ENCODE data around the gene SLC51B. TPM values are rescaled to one million over a fixed set of nuclear protein-coding genes. Genes with fewer than 3 reads are reported as not detected.
"Not testable (repeated sequence)": the region's sequence is repeated elsewhere in the genome, so short reads cannot be mapped to it uniquely, and the experiment has no call there.

The SLC51B gene
- total RNA-seq, 2 donors from 2014 or later: not detected

DNA sequence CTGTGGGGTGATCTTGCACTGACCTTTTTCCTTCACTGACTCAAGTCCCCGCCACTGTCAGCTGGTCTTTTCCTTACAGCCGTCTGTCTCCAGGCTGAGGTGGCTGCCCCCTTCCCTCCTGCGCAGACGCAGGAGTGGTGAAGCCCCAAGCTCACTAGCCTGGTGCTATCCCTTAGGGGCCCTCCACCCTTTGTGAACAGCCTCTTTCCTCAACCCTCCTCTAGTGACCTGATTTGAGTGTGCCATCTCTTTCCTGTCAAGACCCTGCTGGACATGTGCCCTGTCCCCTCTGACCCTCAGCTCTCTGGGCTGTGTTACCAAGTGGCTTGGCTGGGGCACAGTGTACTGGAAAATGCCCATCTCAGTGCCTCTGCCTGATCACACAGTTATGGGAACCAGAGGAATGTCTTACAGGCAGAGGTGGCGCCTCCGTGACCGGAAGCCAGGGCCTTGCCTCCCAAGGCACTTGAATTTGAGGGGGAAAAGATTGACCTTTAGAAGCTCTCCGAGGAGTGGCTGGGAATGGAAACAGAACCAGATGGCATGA lies 40.1 kb downstream of the SLC51B start:
- Mint-ChIP-seq H3K4me3 (no peak overlapping the region), H3K36me3 (ENCODE audit: low read depth) (peaks cover 4% of the 10 kb centered on the region), H3K27me3 (peaks cover 33% of the 10 kb centered on the region), H3K27ac (no peak overlapping the region), H3K4me1 (peaks cover 14% of the 10 kb centered on the region)
- ATAC-seq (no peak), DNase-seq (no peak)
- H3K9me3 ChIP-seq (ENCODE audit: control insufficient read depth, low read length, poor library complexity, severe bottlenecking): no peaks in the 10 kb centered on the region

DNA sequence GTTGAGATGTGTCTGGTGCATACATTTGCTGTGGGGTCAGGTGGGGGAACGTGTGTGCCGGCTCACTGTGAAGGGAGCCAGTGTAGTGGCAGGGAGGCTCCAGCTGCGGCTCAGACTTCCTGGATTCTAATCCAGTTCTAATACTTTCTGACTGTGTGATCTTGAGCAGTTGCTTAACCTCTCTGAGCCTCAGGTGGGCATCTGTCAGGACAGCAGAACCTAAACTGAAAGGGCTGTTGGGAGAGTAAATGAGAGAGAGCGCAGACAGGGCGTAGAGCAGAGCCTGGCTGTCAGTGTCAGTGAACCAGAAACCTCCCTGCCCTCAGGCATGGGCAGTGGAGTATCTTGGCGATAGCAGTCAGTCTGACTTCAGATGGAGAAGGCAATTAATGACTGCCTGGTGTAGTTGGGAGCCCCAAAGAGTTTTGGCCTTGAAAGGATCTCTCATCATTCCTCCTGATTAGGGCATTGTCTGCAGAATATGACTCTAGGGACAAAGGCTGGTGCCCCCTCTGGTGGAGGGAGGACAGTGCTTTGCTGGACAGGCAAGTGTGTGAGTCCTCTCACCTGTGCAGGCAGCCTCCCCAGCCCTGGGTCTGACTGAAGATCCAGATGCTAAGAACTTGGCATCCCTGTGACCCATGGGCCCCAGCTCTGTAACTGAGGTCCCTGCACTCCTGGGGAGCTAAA lies 40.9 kb downstream of the SLC51B start:
- no peaks in the 10 kb centered on the region for H3K9me3 ChIP-seq (ENCODE audit: control insufficient read depth, low read length, poor library complexity, severe bottlenecking)
- H3K27ac Mint-ChIP-seq: no peak overlapping the region
- DNase-seq: no peak
- peaks cover 14% of the 10 kb centered on the region for H3K4me1 Mint-ChIP-seq
- H3K27me3 Mint-ChIP-seq: peaks cover 33% of the 10 kb centered on the region
- ATAC-seq: no peak
- H3K4me3 Mint-ChIP-seq: no peak overlapping the region
- peaks cover 4% of the 10 kb centered on the region for H3K36me3 Mint-ChIP-seq (ENCODE audit: low read depth)

DNA sequence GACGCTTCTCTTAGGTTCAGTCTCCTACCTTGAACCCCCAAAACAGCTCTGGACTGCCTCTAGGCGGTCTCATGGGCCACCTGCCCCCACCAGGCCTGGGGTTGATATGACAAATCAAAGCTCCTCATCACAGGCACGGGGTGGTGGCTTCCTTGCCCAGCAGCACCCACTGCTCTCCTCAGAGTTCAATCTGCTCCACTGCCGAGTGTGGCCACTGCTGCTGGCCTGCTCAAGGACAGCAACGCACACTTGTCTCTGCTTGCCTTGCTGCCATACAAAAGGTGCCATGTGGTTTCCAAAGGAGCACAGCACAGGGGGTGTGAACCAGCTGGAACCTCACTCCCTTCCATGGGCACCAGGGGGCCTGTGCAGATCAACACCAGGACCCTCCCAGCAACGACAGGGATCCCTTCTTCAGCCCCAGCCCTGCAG lies 41.5 kb downstream of the SLC51B start:
- DNase-seq: no peak
- Mint-ChIP-seq H3K27me3 (peaks cover 30% of the 10 kb centered on the region), H3K27ac (no peak overlapping the region), H3K36me3 (ENCODE audit: low read depth) (peaks cover 4% of the 10 kb centered on the region), H3K4me1 (peaks cover 14% of the 10 kb centered on the region), H3K4me3 (no peak overlapping the region)
- ATAC-seq: no peak
- no peaks in the 10 kb centered on the region for H3K9me3 ChIP-seq (ENCODE audit: control insufficient read depth, low read length, poor library complexity, severe bottlenecking)

DNA sequence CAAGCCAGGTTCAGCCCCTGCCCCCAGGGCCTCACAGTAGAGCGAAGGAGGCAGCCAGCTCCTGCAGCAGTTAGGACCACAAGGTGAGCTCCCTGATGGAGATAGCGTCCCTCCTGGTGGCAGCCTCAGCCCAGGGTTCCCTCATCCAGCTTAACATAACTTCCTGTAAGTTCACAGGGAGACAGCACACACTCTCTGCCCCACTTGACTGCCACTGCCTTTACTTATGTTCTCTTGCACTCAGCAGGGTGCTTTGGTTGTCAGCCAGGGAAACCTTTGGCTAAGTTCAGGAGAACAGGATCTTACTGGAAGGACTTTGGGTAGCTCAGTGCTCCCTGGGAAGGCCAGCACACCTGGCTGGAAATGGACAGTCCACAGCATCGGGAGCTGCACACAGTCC lies 42.2 kb downstream of the SLC51B start:
- H3K27ac Mint-ChIP-seq: no peak overlapping the region
- H3K9me3 ChIP-seq (ENCODE audit: control insufficient read depth, low read length, poor library complexity, severe bottlenecking): no peaks in the 10 kb centered on the region
- H3K4me1 Mint-ChIP-seq: peaks cover 11% of the 10 kb centered on the region
- H3K4me3 Mint-ChIP-seq: no peak overlapping the region
- peaks cover 25% of the 10 kb centered on the region for H3K27me3 Mint-ChIP-seq
- DNase-seq: no peak
- H3K36me3 Mint-ChIP-seq (ENCODE audit: low read depth): peaks cover 4% of the 10 kb centered on the region
- ATAC-seq: no peak

DNA sequence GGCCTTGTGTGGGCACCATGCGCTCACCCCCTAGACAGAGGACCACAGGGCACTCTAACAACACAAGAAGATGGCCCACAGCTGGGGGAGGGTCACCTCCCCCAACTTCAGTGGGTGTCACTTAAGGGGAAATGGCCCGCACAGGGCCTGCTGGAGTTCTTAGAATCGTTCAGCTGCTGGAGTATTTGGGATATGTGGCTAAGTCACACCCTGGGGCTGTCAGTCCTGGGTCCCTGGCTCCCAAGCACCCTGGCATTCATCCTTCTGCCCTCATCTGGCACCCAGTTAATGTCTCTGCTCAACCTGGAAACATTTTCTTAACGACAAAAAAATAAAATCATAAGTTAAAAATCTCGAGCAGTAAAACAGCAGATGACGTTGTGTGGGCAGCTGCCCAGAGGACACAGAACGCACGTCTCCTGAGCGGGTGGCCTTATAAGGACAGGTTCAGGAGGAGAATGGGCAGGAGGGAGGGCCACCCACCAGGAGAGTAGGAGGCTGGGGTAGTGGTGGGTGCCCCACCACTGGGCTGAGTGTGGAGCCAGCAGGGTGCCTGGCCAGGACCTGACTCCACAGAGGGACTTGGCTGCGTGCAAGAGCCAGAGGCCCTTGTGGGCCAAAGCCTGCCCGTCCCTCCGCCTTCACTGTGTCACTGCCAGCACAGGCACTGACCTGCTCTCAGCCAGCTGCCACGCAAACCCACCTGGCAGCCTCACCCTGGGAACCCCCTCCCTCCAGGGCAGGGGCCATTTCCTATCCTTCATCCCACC lies 42.9 kb downstream of the SLC51B start:
- no peak for DNase-seq
- no peaks in the 10 kb centered on the region for H3K9me3 ChIP-seq (ENCODE audit: control insufficient read depth, low read length, poor library complexity, severe bottlenecking)
- Mint-ChIP-seq H3K36me3 (ENCODE audit: low read depth) (no peaks in the 10 kb centered on the region), H3K27me3 (peaks cover 19% of the 10 kb centered on the region), H3K4me3 (no peak overlapping the region), H3K4me1 (peaks cover 6% of the 10 kb centered on the region), H3K27ac (no peak overlapping the region)
- ATAC-seq: no peak

DNA sequence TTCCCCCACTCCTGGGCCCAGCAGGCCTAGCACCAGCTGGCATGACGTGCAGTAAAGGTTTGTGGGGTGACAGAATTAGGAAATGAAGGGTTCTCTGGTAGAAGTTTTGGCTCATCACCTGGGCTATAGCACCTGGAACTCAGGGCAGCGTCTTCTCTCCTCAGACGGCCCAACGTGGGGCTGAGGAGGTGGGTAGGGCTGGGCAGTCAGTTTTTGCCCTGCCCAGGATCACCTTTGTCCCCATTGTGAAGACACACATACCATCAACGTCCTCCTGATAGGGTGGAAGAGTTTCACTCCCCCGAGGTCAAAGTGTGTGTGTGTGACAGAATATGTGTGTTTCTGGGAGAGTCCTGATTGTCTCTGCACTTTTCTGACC lies 43.4 kb downstream of the SLC51B start:
- H3K4me1 Mint-ChIP-seq: peaks cover 6% of the 10 kb centered on the region
- no peaks in the 10 kb centered on the region for H3K9me3 ChIP-seq (ENCODE audit: control insufficient read depth, low read length, poor library complexity, severe bottlenecking)
- no peaks in the 10 kb centered on the region for H3K36me3 Mint-ChIP-seq (ENCODE audit: low read depth)
- no peak overlapping the region for H3K27ac Mint-ChIP-seq
- H3K27me3 Mint-ChIP-seq: peaks cover 13% of the 10 kb centered on the region
- no peak overlapping the region for H3K4me3 Mint-ChIP-seq
- DNase-seq: no peak
- no peak for ATAC-seq

DNA sequence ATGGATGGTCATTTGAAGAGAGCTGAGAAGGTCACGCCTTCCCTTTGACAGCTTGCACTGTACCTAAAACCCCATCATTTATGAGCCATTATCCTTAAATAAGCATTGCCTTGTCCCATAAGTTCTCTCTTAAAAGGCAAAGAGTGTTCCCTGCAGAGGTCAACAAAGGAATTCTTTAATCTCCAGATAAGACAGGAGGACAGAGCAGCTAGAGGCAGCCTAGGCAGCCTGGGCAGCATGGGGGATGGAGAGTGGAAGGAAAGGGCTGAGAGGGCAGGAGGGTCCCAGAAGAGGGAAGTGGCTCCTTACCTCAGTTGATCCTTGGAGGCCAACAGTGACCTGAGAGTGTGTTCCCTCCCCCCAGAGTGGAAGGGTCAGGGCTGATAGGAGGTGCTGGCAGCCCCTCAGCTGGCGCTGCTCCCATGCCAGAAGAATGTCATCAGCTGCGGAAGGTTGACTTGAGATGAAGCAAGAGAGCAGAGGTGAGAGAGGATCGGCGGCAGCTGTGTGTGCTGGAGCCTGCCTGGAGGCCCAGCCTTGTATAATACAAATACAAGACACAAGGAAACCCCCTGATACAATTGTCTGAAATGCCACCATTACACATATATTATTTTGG lies 44.1 kb downstream of the SLC51B start:
- no peaks in the 10 kb centered on the region for H3K9me3 ChIP-seq (ENCODE audit: control insufficient read depth, low read length, poor library complexity, severe bottlenecking)
- Mint-ChIP-seq H3K4me1 (peaks cover 3% of the 10 kb centered on the region), H3K36me3 (ENCODE audit: low read depth) (peaks cover 3% of the 10 kb centered on the region), H3K27ac (no peak overlapping the region), H3K4me3 (no peak overlapping the region), H3K27me3 (peaks cover 6% of the 10 kb centered on the region)
- DNase-seq: no peak
- no peak for ATAC-seq

DNA sequence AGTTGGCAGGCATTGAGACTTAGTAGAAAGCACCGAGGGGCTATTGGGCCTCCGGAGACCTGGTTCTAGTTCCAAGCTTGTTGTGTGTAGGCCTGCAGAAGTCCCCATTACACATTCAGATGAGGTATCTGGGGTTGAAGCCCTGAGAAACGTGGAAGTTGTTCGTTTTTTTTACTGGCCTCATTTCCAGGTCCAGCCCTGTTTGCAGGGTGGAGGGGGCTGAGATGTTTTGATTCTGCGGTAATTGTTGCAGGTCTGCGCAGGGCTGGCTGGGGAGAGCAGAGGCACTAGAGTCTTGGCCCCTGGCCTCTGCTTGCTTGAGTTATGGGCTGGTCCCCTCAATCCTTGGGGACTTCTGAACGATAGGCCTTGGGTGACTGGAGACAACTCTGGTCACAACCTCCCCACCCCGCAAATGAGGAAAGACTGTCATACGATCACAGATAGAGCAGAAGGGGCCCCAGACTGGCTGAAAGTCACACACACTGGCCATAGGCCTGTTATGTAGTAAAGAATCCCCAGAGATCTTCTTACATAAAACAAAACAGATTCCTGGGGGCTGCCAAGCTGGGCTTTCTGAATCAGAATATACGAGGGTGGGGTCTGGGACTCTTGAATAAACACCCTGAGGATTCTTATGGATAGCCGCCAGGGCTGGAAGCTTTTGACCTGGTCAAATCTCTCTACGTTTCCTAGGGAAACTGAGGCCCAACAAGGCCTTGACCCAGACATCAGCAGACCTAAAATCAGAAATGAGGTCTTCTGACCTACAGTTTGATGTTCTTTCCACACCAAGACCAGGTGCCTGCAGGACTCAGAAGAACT lies 47.0 kb downstream of the SLC51B start:
- H3K9me3 ChIP-seq (ENCODE audit: control insufficient read depth, low read length, poor library complexity, severe bottlenecking): no peaks in the 10 kb centered on the region
- Mint-ChIP-seq H3K4me3 (no peak overlapping the region), H3K27ac (no peak overlapping the region), H3K36me3 (ENCODE audit: low read depth) (peaks cover 3% of the 10 kb centered on the region), H3K4me1 (peaks cover 5% of the 10 kb centered on the region), H3K27me3 (no peaks in the 10 kb centered on the region)
- DNase-seq: no peak
- no peak for ATAC-seq

DNA sequence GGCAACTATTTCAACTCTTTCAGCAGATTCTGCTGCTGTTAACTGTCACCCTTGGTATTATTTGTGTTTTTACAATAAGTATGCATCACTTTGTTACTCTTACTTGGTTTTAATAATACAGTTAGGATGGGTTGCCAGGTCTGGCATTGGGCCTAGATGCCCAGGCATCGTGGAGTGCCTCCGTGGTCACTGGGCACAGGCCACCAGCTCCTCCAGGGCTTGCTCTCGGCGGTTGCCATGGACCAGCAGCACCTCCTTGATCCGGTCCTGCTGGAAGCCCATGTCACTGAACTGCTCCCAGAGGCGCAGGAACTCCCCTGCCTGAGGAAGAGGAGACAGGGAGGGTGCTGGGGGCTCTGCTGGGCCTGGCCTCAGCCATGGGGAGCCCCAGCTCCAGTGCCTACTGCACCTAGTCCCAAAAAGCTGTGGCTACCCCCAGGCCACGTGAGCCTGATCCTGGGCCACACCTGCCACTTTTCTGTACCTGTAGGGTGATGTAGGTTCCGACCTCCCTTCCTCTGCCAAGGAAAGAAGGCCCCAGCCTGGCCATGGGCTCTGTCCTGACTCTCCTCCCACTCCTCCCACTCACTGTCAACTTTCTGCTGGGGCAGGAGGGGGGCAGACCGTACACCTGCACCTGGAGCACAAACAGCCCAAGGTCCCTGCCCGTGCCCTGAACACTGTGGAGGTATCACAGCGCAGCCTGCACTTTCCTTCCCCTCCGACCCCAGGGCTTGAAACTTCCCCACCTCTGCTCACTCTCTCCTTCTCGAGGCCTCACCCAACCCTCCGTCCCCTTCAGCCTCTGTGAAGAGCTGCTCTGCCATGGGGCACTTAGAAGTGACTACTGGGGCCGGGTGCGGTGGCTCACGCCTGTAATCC lies 48.0 kb downstream of the SLC51B start:
- no peaks in the 10 kb centered on the region for H3K27me3 Mint-ChIP-seq
- H3K4me1 Mint-ChIP-seq: peaks cover 4% of the 10 kb centered on the region
- H3K36me3 Mint-ChIP-seq (ENCODE audit: low read depth): peaks cover 6% of the 10 kb centered on the region
- no peak for ATAC-seq
- no peak overlapping the region for H3K4me3 Mint-ChIP-seq
- no peak overlapping the region for H3K27ac Mint-ChIP-seq
- DNase-seq: no peak
- no peaks in the 10 kb centered on the region for H3K9me3 ChIP-seq (ENCODE audit: control insufficient read depth, low read length, poor library complexity, severe bottlenecking)

DNA sequence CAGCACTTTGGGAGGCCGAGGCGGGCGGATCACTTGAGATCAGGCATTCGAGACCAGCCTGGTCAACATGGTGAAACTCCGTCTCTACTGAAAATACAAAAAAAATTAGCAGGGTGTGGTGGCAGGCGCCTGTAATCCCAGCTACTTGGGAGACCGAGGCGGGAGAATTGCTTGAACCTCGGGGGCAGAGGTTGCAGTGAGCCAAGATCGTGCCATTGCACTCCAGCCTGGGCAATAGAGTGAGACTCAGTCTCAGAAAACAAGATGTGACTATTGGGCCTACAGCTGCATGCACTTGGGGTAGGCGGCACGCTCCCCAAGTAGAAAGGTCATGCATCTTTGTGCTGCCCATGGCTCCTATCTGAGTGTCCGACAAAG lies 48.6 kb downstream of the SLC51B start:
- DNase-seq; H3K27ac Mint-ChIP-seq; H3K9me3 ChIP-seq (ENCODE audit: control insufficient read depth, low read length, poor library complexity, severe bottlenecking); H3K27me3 Mint-ChIP-seq; H3K4me3 Mint-ChIP-seq; H3K36me3 Mint-ChIP-seq (ENCODE audit: low read depth); ATAC-seq; H3K4me1 Mint-ChIP-seq: not testable (repeated sequence)

DNA sequence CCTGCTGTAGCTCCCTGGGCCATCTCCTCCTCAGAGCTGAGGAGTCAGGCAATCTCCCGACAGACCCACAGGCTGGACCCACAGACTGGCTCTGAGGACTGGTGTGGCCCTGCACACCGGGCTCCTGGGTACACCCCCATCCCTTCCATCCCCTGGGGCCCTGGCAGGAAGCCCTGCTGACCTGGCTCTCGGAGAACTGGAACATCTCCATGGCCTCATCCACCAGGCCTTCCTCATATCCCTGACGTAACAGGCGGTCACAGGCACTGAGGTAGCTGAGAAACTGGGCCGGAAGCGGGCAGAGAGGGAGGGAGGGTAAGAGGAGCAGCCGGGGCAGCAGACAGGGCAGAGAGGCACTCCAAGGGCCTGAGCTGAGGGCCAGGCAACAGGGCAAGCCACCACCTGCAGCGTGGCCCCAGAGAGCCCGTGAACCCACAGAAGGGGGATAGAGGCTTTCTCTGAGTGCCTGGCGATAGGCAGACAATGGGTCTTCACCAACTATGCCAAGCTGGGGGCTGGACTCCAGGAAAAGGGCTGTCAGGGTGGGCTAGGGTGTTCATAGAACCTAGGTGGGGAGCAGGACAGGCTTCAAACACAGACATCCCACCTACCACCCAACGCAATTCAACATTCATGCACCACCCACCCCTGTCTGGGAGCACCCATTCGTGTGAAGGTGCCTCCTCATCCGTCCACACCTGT lies 49.3 kb downstream of the SLC51B start:
- H3K4me1 Mint-ChIP-seq: peaks cover 8% of the 10 kb centered on the region
- no peaks in the 10 kb centered on the region for H3K27me3 Mint-ChIP-seq
- peaks cover 8% of the 10 kb centered on the region for H3K36me3 Mint-ChIP-seq (ENCODE audit: low read depth)
- H3K4me3 Mint-ChIP-seq: no peak overlapping the region
- H3K27ac Mint-ChIP-seq: no peak overlapping the region
- no peak for DNase-seq
- ATAC-seq: no peak
- H3K9me3 ChIP-seq (ENCODE audit: control insufficient read depth, low read length, poor library complexity, severe bottlenecking): no peaks in the 10 kb centered on the region

Measured in T-helper 17 cell (primary cell).